ENCODE measurements around the gene RESP18. TPM values are rescaled to one million over a fixed set of nuclear protein-coding genes. Genes with fewer than 3 reads are reported as not detected.

RESP18 gene
- total RNA-seq, 2 experiments from 2014 or later = not detected

DNA sequence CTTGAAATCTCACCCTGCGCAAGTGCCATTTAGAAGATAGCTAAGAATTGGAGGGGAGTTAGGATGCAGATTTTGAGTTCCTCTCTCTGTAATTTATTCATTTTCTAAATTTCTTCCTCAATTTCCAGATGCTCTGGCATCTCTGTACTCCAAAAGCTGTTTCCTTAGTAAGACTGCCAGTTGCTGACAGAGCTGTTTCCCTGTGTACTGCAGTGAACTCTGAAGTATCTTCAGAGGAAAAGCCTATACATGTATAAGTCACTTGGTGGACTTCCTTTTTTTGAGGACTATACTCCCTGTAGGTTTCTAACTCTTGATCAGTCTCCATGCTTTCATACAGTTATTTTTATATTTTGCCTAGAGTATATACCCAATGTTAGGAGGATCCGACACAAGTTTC, 1.5 kb upstream of the RESP18 start:
- Histone ChIP-seq H2AFZ (ENCODE audit: low read length) (no peak overlapping the region), H4K20me1 (ENCODE audit: insufficient read depth, low read length) (no peaks in the 10 kb centered on the region), H3K36me3 (ENCODE audit: insufficient read depth, low read length) (no peaks in the 10 kb centered on the region), H3K9me3 (ENCODE audit: low read length) (no peaks in the 10 kb centered on the region), H3K27ac (ENCODE audit: low read depth, low read length, poor library complexity, severe bottlenecking) (no peak overlapping the region), H3K4me2 (ENCODE audit: low read length) (no peak overlapping the region), H3K79me2 (ENCODE audit: insufficient read depth, low read depth, low read length) (no peaks in the 10 kb centered on the region), H3K4me3 (ENCODE audit: low read depth, low read length, poor library complexity, severe bottlenecking) (no peak overlapping the region), H3K4me1 (ENCODE audit: insufficient read depth, low read length, poor library complexity, severe bottlenecking) (no peaks in the 10 kb centered on the region), H3K9me2 (ENCODE audit: insufficient read depth, low read length) (no peaks in the 10 kb centered on the region)
- CTCF ChIA-PET (ENCODE audit: unreplicated experiment) = no interaction called here
- BruUV-seq (replicated peaks) = no TSS peak
- intact Hi-C loops (cut with micrococcal nuclease; ENCODE audit: unreplicated experiment) = no loop called here
- POLR2A ChIA-PET = interaction anchor here (1.0 kb wide), 1 partner anchor 14 kb away, joined by 4 read pairs; no protein-coding TSS in a partner anchor
- no peak for TF ChIP-seq EZH2phosphoT487 (IDR thresholded peaks at IDR 0.05; ENCODE audit: borderline replicate concordance, low read depth, low read length)
- TF ChIP-seq, protein P1, sequence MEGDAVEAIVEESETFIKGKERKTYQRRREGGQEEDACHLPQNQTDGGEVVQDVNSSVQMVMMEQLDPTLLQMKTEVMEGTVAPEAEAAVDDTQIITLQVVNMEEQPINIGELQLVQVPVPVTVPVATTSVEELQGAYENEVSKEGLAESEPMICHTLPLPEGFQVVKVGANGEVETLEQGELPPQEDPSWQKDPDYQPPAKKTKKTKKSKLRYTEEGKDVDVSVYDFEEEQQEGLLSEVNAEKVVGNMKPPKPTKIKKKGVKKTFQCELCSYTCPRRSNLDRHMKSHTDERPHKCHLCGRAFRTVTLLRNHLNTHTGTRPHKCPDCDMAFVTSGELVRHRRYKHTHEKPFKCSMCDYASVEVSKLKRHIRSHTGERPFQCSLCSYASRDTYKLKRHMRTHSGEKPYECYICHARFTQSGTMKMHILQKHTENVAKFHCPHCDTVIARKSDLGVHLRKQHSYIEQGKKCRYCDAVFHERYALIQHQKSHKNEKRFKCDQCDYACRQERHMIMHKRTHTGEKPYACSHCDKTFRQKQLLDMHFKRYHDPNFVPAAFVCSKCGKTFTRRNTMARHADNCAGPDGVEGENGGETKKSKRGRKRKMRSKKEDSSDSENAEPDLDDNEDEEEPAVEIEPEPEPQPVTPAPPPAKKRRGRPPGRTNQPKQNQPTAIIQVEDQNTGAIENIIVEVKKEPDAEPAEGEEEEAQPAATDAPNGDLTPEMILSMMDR (conservative IDR thresholded peaks at IDR 0.05; ENCODE audit: low read length) = no peak
- no peak for DNase-seq (ENCODE audit: low spot score)

GRCh38 chr2:219331560-219332213, 857 bp downstream of the RESP18 start:
- no peak overlapping the region for H3K4me3 ChIP-seq (ENCODE audit: low read depth, low read length, poor library complexity, severe bottlenecking)
- no peaks in the 10 kb centered on the region for H3K9me2 ChIP-seq (ENCODE audit: insufficient read depth, low read length)
- no peaks in the 10 kb centered on the region for H4K20me1 ChIP-seq (ENCODE audit: insufficient read depth, low read length)
- BruUV-seq (replicated peaks) = no TSS peak
- no peaks in the 10 kb centered on the region for H3K4me1 ChIP-seq (ENCODE audit: insufficient read depth, low read length, poor library complexity, severe bottlenecking)
- H2AFZ ChIP-seq (ENCODE audit: low read length) = no peak overlapping the region
- no peaks in the 10 kb centered on the region for H3K79me2 ChIP-seq (ENCODE audit: insufficient read depth, low read depth, low read length)
- intact Hi-C loops (cut with micrococcal nuclease; ENCODE audit: unreplicated experiment) = no loop called here
- ChIA-PET CTCF (ENCODE audit: unreplicated experiment) (no interaction called here), POLR2A (interaction anchor here (0.5 kb wide), 1 partner anchor 1611 kb away, joined by 3 read pairs; no protein-coding TSS in a partner anchor)
- no peaks in the 10 kb centered on the region for H3K9me3 ChIP-seq (ENCODE audit: low read length)
- no peak for TF ChIP-seq EZH2phosphoT487 (IDR thresholded peaks at IDR 0.05; ENCODE audit: borderline replicate concordance, low read depth, low read length)
- TF ChIP-seq, protein P1 (conservative IDR thresholded peaks at IDR 0.05; ENCODE audit: low read length) = no peak
- H3K27ac ChIP-seq (ENCODE audit: low read depth, low read length, poor library complexity, severe bottlenecking) = no peak overlapping the region
- no peaks in the 10 kb centered on the region for H3K36me3 ChIP-seq (ENCODE audit: insufficient read depth, low read length)
- DNase-seq (ENCODE audit: low spot score) = no peak
- H3K4me2 ChIP-seq (ENCODE audit: low read length) = no peak overlapping the region

DNA sequence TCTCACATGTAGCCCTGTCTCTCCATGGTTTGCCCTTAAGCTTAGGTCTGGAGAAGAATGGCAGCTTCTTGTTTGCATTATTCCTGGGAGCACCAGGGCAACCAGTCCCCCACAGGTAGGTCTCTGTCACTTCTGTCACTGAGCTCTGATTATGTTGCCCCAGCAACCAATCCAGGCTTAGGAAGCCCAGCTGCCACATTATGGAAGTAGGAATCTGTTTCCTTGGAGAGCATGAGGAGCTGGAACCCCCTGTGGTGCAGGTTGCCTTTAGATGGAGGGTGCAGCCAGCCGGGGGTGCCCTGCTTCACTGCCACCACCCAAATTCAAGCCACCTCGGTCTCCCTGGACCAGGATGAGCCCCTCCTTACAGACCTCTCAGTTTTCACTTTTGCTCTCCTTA, 4.8 kb downstream of the RESP18 start:
- ChIA-PET CTCF (ENCODE audit: unreplicated experiment) (no interaction called here), POLR2A (no interaction called here)
- DNase-seq (ENCODE audit: low spot score) = no peak
- BruUV-seq (replicated peaks) = no TSS peak
- Histone ChIP-seq H3K79me2 (ENCODE audit: insufficient read depth, low read depth, low read length) (no peaks in the 10 kb centered on the region), H3K4me2 (ENCODE audit: low read length) (no peak overlapping the region), H3K4me1 (ENCODE audit: insufficient read depth, low read length, poor library complexity, severe bottlenecking) (no peaks in the 10 kb centered on the region), H3K4me3 (ENCODE audit: low read depth, low read length, poor library complexity, severe bottlenecking) (no peak overlapping the region), H3K9me2 (ENCODE audit: insufficient read depth, low read length) (no peaks in the 10 kb centered on the region), H4K20me1 (ENCODE audit: insufficient read depth, low read length) (no peaks in the 10 kb centered on the region), H3K27ac (ENCODE audit: low read depth, low read length, poor library complexity, severe bottlenecking) (no peak overlapping the region), H2AFZ (ENCODE audit: low read length) (no peak overlapping the region), H3K9me3 (ENCODE audit: low read length) (no peaks in the 10 kb centered on the region), H3K36me3 (ENCODE audit: insufficient read depth, low read length) (no peaks in the 10 kb centered on the region)
- intact Hi-C loops (cut with micrococcal nuclease; ENCODE audit: unreplicated experiment) = no loop called here
- TF ChIP-seq, protein P1 (conservative IDR thresholded peaks at IDR 0.05; ENCODE audit: low read length) = no peak
- TF ChIP-seq EZH2phosphoT487 (IDR thresholded peaks at IDR 0.05; ENCODE audit: borderline replicate concordance, low read depth, low read length) = no peak
